Body of pancreas (tissue), 4 donors: ENCODE data around the gene WNT6.

Experiments used
- POLR2A ChIP-seq, 3 donors: fragments of 450-650 bp; IDR thresholded peaks; one replicate each; pipeline ENCODE4 v1.6.1; 2016; ENCODE audit warnings: antibody characterized with exemption in 3 of 3, mild to moderate bottlenecking in 2 of 3
- TF ChIP-seq, protein P1 (sequence below), 7 experiments: fragments of 450-650 bp in 4 of 7; fragments of 200-600 bp in 3 of 7; sonication (generic) in 3 of 7; IDR thresholded peaks; one replicate each; pipeline ENCODE4 v1.5.1; 2016 to 2019; ENCODE audit warnings: antibody characterized with exemption in 7 of 7

DNA sequence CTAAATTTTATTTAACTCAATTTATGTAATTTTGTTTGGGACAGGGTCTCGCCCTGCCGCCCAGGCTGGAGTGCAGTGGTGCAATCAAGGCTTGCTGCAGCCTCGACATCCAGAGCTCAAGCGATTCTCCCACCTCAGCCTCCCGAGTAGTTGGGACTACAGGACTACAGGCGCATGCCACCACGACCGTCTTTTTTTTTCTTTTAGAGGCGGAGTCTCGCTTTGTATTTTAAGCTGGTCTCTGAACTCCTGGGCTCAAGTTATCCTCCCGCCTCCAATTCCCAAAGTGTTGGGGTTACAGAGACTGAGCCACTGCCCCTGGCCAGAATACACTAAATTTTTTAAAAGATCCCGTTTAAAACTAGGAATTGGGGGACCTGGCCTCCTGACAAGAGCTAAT is 39.5 kb downstream of the WNT6 start:
- no peak for TF ChIP-seq POLR2A (IDR thresholded peaks at IDR 0.05)
- TF ChIP-seq, protein P1, sequence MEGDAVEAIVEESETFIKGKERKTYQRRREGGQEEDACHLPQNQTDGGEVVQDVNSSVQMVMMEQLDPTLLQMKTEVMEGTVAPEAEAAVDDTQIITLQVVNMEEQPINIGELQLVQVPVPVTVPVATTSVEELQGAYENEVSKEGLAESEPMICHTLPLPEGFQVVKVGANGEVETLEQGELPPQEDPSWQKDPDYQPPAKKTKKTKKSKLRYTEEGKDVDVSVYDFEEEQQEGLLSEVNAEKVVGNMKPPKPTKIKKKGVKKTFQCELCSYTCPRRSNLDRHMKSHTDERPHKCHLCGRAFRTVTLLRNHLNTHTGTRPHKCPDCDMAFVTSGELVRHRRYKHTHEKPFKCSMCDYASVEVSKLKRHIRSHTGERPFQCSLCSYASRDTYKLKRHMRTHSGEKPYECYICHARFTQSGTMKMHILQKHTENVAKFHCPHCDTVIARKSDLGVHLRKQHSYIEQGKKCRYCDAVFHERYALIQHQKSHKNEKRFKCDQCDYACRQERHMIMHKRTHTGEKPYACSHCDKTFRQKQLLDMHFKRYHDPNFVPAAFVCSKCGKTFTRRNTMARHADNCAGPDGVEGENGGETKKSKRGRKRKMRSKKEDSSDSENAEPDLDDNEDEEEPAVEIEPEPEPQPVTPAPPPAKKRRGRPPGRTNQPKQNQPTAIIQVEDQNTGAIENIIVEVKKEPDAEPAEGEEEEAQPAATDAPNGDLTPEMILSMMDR (IDR thresholded peaks at IDR 0.05), result no peak
